Measurements from ENCODE around the gene ARHGAP19.

Gene ARHGAP19

DNA sequence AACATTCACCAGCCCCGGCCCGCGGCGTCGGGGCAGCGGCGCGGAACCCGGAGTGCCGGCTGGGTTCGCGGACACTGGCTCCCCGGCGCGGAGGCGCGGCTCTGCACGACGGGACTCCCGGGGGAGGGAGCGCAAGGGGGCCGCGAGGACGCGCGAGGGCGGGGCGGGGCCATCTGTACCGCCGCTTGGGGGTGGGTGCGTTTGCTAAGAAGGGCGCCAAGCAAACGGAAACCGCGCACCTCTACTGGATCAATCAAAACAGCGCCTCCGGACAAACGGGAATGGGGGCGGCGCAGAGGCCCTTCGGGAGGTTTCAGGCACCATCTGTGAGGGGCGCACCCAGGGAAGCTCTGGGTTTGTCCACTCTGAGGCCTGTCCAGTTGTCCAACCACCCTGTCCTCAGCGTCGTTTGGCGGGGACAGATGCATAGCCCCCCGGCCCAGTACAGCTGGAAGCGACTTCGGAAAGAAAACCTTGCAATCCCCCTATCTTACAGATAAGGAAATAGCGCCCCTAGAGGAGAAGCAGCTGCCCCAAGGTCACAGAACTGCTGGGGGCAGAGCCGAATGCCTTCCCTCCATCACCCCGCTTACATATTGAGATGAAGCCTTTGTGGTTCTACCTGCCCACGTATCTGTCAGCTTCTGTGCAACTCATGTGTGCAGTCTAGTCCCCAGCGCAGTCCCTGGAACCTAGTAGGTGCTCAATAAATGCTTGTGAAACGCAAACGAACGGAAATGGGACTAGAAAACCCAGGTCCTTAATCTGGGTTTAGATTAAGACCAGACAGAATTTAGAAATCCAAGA is 96.0 kb downstream of the ARHGAP19 start:
- TF ChIP-seq Cebpa-rat (IDR thresholded peaks at IDR 0.05) = no peak
- Histone ChIP-seq H3K4me3 (peak overlapping the region; percentile 50 to 71 (median 61)), H3K9ac (peak overlapping the region; percentile 14 to 64 (median 60); a peak in 18 of 22 replicates), H3K4me1 (peaks cover 23 to 64% (median 50%) of the 10 kb centered on the region in 10 experiments), H3K27ac (peak overlapping the region in 2 of 11 experiments; percentile 2 to 34; a peak in 3 of 22 replicates), H3K27me3 (peaks cover 21 to 44% (median 31%) of the 10 kb centered on the region in 11 experiments; a peak in 20 of 22 replicates), H3K9me3 (replicated peaks in 1 of 11) (no peaks in the 10 kb centered on the region), H3K4me2 (peak overlapping the region; percentile 90 to 98 (median 94)), H3K36me3 (no peaks in the 10 kb centered on the region), H4K20me1 (peaks cover 0 to 27% (median 5%) of the 10 kb centered on the region in 11 experiments; a peak in 8 of 22 replicates)

DNA sequence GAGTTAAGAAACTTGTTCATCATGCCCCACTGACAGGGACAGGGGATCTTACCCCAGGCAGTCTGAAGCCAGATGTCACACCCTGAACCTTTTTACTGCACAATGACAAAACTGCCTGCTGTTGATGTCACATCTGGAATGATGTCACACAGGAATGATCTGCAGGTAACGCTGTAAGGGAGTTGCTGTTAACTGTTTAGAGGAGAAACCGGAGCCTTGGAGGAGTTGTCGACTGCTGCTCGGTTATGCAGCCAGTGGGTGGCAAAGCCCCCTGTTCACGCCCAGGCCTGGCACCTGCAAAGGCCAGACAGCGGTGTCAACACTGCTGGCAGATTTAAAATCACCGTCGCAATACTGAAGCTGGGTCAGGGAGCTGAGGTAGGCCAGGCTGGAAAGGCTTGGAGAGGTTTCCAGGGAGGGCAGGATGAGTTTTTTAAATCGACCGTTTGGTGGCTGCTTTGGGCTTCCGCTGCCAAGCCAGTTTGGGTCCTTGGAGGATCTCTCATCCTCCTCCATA is 96.7 kb downstream of the ARHGAP19 start:
- Histone ChIP-seq H3K4me1 (peaks cover 19 to 57% (median 43%) of the 10 kb centered on the region in 10 experiments), H3K9ac (peak overlapping the region; percentile 14 to 64 (median 60); a peak in 18 of 22 replicates)

DNA sequence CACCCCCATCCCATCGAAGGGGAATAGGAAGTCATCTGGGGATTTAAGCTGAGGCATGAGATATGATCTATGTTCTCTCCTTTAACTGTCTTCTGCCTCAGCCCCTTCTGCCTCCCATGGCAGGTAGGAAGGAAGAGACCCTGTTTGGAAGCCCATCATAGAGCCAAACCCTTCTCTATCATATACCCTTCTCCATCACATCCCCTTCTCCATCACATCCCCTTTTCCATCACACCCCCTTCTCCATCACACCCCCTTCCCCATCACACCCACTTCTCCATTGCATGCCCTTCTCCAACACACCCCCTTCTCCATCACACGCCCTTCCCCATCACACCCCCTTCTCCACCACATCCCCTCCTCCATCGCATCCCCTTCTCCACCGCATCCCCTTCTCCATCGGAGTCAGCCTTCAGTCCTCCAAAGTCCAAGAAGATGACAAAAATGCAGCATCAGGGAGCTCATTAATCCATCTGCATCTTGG is 99.4 kb downstream of the ARHGAP19 start:
- Histone ChIP-seq H3K9ac (no peak overlapping the region), H3K27ac (no peak overlapping the region), H3K9me3 (replicated peaks in 1 of 11) (no peaks in the 10 kb centered on the region), H3K4me3 (no peak overlapping the region), H3K4me2 (no peak overlapping the region), H3K4me1 (peaks cover 5 to 41% (median 29%) of the 10 kb centered on the region in 10 experiments; a peak in 17 of 20 replicates), H3K36me3 (no peaks in the 10 kb centered on the region), H4K20me1 (peaks cover 0 to 17% (median 5%) of the 10 kb centered on the region in 11 experiments; a peak in 9 of 22 replicates), H3K27me3 (peaks cover 9 to 38% (median 20%) of the 10 kb centered on the region in 11 experiments; a peak in 21 of 22 replicates)
- no peak for TF ChIP-seq Cebpa-rat (IDR thresholded peaks at IDR 0.05)

More for the DNA sequence above, 96.7 kb downstream of the ARHGAP19 start:
- Histone ChIP-seq H3K9me3 (replicated peaks in 1 of 11) (no peaks in the 10 kb centered on the region), H3K4me3 (peak overlapping the region; percentile 50 to 71 (median 61)), H3K27me3 (peaks cover 20 to 39% (median 28%) of the 10 kb centered on the region in 11 experiments; a peak in 20 of 22 replicates), H3K27ac (peak overlapping the region in 2 of 11 experiments; percentile 2 to 34; a peak in 2 of 22 replicates), H3K4me2 (peak overlapping the region; percentile 90 to 98 (median 94)), H3K36me3 (no peaks in the 10 kb centered on the region), H4K20me1 (peaks cover 0 to 20% (median 5%) of the 10 kb centered on the region in 11 experiments; a peak in 8 of 22 replicates)
- TF ChIP-seq Cebpa-rat (IDR thresholded peaks at IDR 0.05) = peak in 1 of 11 experiments; percentile 17; a peak in 1 of 22 replicates

DNA sequence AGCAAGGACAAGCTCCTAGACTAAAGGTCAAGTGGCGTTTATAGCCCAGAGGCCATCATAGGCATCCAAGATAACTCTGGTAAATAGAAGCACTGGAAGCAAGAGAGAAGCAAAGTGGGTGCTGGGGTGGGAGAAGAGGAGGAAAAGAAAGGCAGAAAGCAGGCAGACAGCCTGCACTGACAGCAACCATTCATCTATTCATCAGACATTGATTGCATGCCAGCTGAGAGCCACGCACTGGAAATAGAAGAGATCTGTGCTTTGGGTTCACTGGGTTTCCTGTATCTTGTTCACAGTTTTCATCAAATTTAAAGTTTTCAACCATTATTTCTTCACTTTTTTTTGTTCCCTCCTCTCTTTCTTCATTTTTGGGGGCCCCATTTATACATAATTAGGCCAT is 102.0 kb downstream of the ARHGAP19 start:
- no peaks in the 10 kb centered on the region for H3K9me3 ChIP-seq (replicated peaks in 1 of 11)
- H3K4me2 ChIP-seq = 0 out of 22 replicates have a peak overlapping the region, but pooled peaks of 1 of the 11 experiments have one; percentile 2
- peaks cover 27 to 41% (median 36%) of the 10 kb centered on the region in 11 experiments for H3K27me3 ChIP-seq
- TF ChIP-seq Cebpa-rat (IDR thresholded peaks at IDR 0.05) = no peak
- H3K4me3 ChIP-seq = no peak overlapping the region
- H3K27ac ChIP-seq = no peak overlapping the region
- no peaks in the 10 kb centered on the region for H3K36me3 ChIP-seq
- H3K9ac ChIP-seq = no peak overlapping the region
- peaks cover 0 to 29% (median 10%) of the 10 kb centered on the region in 11 experiments; a peak in 15 of 22 replicates for H4K20me1 ChIP-seq
- peaks cover 2 to 28% (median 19%) of the 10 kb centered on the region in 10 experiments; a peak in 19 of 20 replicates for H3K4me1 ChIP-seq

DNA sequence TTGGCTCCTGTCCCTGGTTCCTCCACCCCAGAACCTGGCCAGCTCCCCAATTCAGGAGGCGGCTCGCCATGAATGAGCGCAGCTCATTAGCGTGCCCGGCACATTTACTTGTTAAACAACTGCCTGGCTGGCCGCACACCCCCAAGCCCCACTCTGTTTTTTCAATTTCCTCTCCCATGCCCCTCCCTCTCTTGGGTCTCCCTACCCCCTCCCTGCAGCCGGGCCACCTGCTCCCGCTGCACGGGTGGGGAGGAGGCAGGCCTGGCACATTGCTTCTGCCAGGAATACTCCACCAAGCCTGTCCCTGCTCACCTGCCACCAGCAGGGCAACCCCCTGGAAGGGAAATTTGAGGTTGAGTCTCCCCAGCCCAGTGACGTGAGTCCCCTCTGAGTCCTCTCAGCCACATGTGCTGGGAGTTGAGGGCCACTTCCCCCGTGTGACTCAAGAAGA is 104.2 kb downstream of the ARHGAP19 start:
- peaks cover 7 to 31% (median 25%) of the 10 kb centered on the region in 10 experiments; a peak in 19 of 20 replicates for H3K4me1 ChIP-seq
- no peak overlapping the region for H3K4me3 ChIP-seq
- H3K27me3 ChIP-seq = peaks cover 48 to 62% (median 56%) of the 10 kb centered on the region in 11 experiments
- H3K27ac ChIP-seq = no peak overlapping the region
- H3K4me2 ChIP-seq = peak overlapping the region in 10 of 11 experiments; percentile 2 to 79 (median 68); a peak in 19 of 22 replicates
- H3K36me3 ChIP-seq = no peaks in the 10 kb centered on the region
- no peak for TF ChIP-seq Cebpa-rat (IDR thresholded peaks at IDR 0.05)
- H3K9me3 ChIP-seq (replicated peaks in 1 of 11) = no peaks in the 10 kb centered on the region
- peaks cover 0 to 47% (median 18%) of the 10 kb centered on the region in 11 experiments; a peak in 15 of 22 replicates for H4K20me1 ChIP-seq
- H3K9ac ChIP-seq = no peak overlapping the region

DNA sequence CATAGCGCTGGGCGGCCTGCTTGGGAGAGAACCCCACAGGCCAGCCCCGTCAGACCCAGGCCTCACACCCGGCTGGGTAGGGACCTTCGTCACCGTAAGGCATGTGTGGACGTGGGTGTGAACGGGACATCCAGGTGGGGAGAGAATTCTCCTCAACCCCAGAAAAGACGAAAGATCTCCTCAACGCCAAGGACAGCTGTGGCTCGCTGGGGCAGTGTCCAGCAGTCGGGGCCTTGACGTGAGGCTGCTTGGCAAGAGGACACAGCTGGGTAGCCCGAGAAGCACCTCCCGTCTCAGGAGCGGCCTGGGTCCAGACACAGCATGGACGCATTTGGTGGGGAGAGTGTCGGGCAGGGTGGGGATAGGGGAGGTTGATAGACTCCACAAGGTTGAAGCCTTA is 105.5 kb downstream of the ARHGAP19 start:
- H3K9ac ChIP-seq = no peak overlapping the region
- H3K4me3 ChIP-seq = no peak overlapping the region
- peaks cover 0 to 56% (median 18%) of the 10 kb centered on the region in 11 experiments; a peak in 15 of 22 replicates for H4K20me1 ChIP-seq
- no peak overlapping the region for H3K4me2 ChIP-seq
- H3K36me3 ChIP-seq = no peaks in the 10 kb centered on the region
- no peaks in the 10 kb centered on the region for H3K9me3 ChIP-seq (replicated peaks in 1 of 11)
- no peak for TF ChIP-seq Cebpa-rat (IDR thresholded peaks at IDR 0.05)
- peaks cover 56 to 74% (median 69%) of the 10 kb centered on the region in 11 experiments for H3K27me3 ChIP-seq
- H3K27ac ChIP-seq = no peak overlapping the region
- H3K4me1 ChIP-seq = peaks cover 7 to 31% (median 25%) of the 10 kb centered on the region in 10 experiments; a peak in 19 of 20 replicates

DNA sequence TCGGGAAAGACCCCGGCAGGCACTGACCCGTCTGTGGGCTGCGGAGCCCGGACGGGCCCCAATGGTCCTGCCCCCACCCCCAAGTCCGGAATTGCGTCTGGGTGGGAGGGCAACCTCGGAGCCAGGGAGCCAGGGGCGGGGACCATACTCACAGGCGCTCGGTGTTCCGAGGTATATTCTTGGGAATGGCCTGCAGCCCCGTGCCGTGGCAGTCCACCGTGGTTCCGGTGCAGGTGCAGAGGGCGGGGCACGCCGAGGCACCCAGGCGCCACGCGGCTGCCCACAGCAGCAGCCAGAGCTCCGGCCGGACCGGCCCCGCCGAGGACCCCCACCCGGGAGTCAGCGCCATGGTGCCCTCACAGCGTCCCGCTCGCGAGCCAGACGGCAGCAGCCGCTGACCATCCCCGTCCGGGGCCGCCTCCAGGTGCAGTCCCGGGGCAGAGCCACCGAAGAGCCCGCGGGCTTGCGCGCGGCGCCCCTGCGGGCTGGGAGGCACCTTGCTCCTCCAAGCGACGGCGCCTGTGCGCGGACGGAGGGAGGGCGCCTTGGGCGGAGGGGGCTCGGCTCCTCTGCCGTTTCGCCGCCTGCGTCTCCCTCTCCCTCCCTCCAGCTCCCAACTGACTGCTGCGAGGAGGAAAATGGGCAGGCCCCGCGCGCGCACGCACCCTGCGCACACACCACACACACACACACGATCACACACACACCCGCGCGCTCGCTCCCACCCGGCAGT is 106.9 kb downstream of the ARHGAP19 start, which contains the start of gene SLIT1:
SLIT1 (minus strand) TSS at position 634 of the 733 bp plus-strand sequence; CDS start at position 349, 285 bp downstream.
- H3K27me3 ChIP-seq = peaks cover 56 to 81% (median 75%) of the 10 kb centered on the region in 11 experiments
- H3K27ac ChIP-seq = no peak within 1 kb of the TSS
- peak within 1 kb of the TSS; percentile 79 to 93 (median 87) for H3K4me2 ChIP-seq

DNA sequence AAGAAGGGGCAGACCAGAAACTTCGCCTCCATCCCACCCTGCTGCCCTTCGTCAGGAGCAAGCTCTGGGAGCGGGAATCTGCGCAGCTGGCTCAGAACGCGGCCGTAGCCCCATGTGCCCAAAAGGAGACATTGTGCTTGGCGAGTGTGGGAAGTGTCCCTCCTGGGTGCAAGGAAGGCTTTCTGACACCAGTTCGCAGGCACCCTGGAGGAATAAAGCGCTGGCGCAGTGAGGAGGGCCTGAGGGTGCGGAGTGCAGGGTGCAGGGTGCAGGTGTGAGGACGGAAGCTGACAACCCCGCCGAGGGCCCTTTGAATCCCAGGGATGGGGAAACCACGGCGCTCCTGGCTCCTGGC is 107.5 kb downstream of the ARHGAP19 start:
- no peak for TF ChIP-seq Cebpa-rat (IDR thresholded peaks at IDR 0.05)
- H3K4me3 ChIP-seq = peak overlapping the region; percentile 36 to 65 (median 54); a peak in 17 of 20 replicates

More for the DNA sequence above, 106.9 kb downstream of the ARHGAP19 start, which contains the start of gene SLIT1:
- H3K9ac ChIP-seq = 0 out of 22 replicates have a peak within 1 kb of the TSS, but pooled peaks of 1 of the 11 experiments have one; percentile 37
- peaks cover 7 to 31% (median 25%) of the 10 kb centered on the region in 10 experiments; a peak in 19 of 20 replicates for H3K4me1 ChIP-seq
- no peak for TF ChIP-seq Cebpa-rat (IDR thresholded peaks at IDR 0.05)
- peaks cover 0 to 67% (median 20%) of the 10 kb centered on the region in 11 experiments; a peak in 15 of 22 replicates for H4K20me1 ChIP-seq
- no peaks in the 10 kb centered on the region for H3K36me3 ChIP-seq
- H3K4me3 ChIP-seq = peak within 1 kb of the TSS; percentile 36 to 65 (median 54)
- H3K9me3 ChIP-seq (replicated peaks in 1 of 11) = no peaks in the 10 kb centered on the region

More for the DNA sequence above, 107.5 kb downstream of the ARHGAP19 start:
- H3K9me3 ChIP-seq (replicated peaks in 1 of 11) = no peaks in the 10 kb centered on the region
- H3K27me3 ChIP-seq = peaks cover 56 to 87% (median 79%) of the 10 kb centered on the region in 11 experiments
- H3K4me1 ChIP-seq = peaks cover 7 to 31% (median 25%) of the 10 kb centered on the region in 10 experiments; a peak in 19 of 20 replicates
- H3K27ac ChIP-seq = no peak overlapping the region
- H4K20me1 ChIP-seq = peaks cover 0 to 67% (median 20%) of the 10 kb centered on the region in 11 experiments; a peak in 15 of 22 replicates
- H3K9ac ChIP-seq = no peak overlapping the region
- peak overlapping the region; percentile 79 to 93 (median 87) for H3K4me2 ChIP-seq
- no peaks in the 10 kb centered on the region for H3K36me3 ChIP-seq
